HG02610 (cell line): ENCODE results near the gene EIF5A.
"Not testable (repeated sequence)": the region's sequence is repeated elsewhere in the genome, so short reads cannot be mapped to it uniquely, and the experiment has no call there.

ENCODE experiments used
- ATAC-seq: cut with Tn5 transposase; IDR thresholded peaks from one replicate; pipeline ENCODE4 v1.9.1; 2021; ENCODE audit warnings: mild to moderate bottlenecking, moderate library complexity; ENCODE audit not compliant: unreplicated experiment

The EIF5A gene

DNA sequence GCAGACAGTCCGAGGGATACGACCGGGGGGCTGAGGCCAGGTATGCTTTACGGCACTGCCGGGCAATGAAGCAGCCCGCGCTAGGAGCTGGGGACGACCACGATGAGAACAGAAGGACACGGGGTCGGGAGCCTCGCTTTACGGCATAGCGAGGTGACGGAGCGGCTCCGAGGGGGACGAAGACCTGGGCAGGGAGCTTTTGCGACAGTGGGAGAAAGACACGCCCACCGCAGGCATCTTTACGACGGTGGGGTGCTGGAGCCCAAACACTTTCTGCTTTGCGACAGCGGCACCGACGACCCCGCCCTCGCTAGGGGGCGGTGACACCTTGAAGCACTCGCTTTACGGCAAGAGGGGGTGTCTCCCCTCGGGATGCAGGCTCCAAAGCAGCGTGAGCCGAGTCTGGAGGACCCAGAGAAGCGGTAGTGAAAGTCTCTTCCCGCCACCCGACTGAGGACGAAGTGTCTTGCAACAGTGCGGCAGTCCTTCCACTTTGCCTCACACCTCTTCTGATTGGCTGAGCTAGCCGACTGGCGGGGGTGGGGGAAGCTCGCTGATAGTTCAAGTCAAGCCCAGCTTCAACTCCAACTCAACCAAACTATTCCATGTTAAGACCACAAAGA is 22.1 kb downstream of the EIF5A start:
- ATAC-seq: peak; percentile 37

DNA sequence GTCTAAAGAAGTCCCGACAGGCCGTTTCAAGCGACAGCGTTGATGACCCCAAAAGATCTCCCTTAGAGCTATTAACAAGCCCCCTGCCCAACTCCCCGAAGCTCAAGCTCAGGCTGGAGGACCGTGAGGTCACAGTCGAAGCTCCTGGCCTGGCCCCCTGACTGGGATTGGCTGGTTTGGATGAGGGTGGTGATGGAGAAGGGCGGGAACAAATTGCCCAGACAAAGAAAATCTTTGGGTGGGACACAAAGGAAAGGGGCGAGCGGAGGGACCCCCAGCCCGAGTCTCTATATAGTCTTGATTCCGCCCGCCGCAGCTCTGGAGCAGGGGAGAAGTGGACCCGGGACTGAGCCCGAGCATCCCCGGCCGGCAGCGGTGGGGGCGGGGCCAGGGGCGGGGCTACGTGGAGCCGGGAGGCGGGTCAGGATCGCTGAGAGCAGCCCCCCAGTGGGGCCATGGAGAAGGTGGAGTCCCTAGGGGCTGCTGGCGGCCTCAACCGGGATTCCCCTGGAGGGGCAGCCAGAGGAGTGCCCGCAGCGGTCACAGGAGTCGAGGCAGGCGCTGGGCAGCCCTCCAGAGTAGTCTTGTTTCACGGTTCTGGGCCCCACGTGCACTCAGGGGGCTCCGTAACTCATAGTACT is 22.7 kb downstream of the EIF5A start:
- ATAC-seq: peak; percentile 31

DNA sequence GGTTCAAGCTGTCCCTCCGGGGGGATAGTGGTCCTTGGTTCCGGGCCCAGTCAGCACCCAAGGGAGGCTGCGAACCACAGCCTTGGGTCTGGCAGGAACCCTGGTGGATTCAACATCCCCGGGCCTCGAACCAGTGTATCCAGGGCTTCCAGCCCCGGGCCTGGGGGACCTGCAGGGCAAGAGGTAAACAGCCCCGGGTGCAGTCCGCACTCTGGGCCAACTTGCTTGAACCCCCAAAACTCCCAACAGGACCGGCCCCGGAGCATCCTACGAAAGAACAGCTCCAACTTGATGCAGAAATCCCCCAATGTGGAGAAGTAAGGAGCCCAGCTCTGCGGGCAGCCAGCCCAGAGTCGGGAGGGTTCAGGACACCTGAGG is 23.2 kb downstream of the EIF5A start:
- no peak for ATAC-seq

DNA sequence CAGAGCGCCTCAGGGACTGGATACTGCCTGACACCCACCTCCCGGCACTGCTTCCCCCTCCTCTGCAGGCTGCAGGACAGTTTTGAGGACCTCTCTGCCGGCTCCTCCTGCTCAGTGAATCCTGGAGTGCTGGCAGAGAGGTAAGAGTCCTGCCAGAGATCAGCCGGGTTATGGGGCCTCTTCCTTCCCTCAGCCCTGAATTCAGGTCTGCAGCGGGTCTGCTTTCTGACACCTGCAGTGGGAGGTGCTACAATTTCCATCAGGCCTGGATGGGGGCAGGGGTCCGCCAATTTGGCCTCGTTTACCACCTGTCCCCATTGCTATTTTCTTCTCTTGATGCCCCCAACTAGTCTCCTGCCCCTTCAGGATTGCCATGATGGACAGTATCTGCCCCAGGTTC is 24.7 kb downstream of the EIF5A start:
- ATAC-seq: no peak

DNA sequence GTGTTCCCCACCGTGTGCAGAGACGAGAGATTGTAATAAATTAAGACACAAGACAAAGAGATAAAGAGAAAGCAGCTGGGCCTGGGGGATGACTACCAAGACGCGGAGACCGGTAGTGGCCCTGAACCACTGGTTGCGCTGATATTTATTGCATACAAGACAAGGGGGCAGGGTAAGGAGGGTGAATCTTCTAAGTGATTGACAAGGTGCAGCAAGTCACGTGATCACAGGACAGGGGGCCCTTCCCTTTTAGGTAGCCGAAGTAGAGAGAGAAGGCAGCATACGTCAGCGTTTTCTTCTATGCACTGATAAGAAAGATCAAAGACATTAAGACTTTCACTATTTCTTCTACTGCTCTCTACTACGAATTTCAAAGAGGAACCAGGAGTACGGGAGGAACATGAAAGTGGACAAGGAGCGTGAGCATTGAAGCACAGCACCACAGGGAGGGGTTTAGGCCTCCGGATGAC is 25.2 kb downstream of the EIF5A start:
- not testable (repeated sequence) for ATAC-seq

DNA sequence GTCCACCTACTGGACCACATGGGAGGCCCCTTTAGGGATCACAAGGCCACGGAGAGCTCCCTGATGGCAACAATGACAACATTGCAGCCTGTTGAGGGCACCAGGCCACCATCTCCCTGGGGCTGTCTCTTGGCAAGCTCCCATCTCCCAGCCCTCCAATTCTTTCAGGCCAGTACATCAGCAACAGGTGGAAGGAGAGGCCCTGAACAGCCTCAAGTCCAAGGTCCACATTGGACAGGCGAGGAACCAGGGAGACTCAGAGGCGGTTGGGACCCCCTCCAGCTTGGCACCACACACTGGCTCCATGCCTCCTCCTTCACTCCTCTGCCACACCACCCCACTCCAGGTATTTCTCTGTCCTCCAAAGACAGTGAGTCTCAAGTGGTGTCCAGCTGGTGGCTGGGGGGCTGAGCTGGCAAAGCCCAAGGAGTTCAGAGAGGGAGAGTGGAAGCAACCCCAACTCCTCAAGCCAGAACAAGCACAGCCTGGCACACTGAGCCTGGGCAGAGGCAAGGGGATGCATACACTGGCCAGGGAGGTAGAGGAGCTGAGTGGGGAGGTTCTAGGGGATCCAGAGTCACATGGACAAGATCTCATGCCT is 27.6 kb downstream of the EIF5A start:
- no peak for ATAC-seq

DNA sequence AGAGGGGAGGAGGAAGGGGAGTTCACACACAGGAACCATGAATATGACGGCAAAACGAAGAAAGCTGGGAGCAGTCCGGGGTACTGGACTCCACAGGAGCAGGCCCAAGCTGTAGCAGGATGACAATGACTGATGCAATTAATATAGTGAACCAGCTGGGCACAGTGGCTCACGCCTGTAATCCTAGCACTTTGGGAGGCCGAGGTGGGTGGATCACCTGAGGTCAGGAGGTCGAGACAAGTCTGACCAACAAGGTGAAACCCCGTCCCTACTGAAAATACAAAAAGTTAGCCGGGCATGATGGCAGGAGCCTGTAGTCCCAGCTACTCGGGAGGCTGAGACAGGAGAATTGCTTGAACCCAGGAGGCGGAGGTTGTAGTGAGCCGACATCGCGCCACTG is 28.3 kb downstream of the EIF5A start:
- not testable (repeated sequence) for ATAC-seq

DNA sequence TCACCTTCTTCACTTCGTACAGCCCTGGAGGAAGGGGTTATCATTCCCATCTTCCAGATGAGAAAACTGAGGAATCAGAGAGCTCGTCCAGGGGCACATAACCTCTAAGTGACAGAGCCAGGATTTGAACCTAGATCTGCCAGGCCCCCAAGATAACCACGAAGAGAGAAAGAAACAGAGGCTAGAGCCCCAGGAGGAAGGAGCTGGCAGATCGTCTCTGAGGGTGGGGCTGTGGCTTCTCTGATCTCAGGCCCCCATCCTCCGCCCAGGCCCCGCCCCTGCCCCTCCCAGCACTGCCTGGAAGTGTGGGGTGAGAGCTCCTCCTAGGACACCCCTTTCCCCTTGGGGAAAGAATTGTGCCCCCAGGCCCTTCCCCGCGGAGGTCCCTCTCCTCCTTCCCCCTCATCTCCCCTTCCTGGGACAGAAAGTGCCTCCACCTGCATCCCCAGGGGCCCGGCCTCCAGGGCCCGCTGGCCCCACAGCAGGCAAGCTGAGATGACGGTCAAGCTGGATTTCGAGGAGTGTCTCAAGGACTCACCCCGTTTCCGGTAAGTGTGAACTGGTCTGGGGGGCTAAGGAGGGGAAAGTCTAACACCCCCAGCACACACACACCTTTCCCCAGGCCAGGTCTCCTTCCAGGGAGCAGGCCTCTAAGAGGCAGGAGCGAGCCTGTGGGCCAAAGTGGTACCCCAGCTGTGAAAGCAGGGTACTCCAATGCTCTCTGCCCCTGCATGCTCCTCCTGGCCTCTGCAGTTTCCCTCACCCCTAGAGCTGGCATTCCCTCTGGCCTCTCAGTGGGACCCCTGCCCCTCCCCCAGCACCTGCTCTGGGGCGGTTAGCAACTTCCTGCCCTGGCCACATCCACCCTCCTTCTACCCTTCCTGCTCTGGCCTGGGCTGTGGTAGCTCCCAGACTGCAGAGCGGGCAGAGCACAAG is 29.1 kb downstream of the EIF5A start, which contains the start of gene ACAP1:
Gene ACAP1, plus strand, starts transcription at position 290 of the 936 bp plus-strand sequence. Its CDS starts 206 bp downstream, at position 496.
- ATAC-seq: peak; percentile 51

DNA sequence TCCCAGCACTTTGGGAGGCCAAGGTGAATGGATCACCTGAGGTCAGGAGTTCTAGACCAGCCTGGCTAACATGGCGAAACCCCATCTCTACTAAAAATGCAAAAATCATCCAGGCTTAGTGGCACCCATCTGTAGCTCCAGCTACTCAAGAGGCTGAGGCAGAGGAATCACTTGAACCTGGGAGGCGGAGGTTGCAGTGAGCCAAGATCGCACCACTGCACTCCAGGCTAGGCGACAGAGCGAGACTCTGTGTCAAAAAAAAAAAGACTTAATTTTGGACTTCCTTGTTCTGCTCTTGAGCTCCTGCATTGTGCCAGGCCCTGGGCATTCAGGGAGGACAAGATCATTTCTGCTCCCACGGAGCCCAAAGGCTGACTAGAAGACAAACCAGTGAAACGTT is 30.2 kb downstream of the EIF5A start:
- not testable (repeated sequence) for ATAC-seq

DNA sequence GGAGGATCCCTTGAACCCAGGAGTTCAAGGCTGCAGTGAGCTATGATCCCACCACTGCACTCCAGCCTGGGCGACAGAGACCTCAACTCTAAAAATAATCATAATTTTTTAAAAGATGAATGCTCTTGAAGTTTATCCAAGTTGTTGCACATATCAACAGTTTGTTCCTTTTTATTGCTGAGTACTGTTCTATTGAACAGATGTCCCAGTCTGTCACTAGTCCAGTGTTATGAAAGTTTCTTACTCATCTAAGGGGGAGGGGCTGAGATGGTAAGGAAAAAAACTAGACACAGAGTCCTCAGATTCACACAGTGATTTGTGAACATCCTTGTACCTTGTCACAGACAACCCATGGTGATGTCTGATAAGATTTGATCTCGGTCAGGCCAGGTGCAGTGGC is 32.8 kb downstream of the EIF5A start:
- no peak for ATAC-seq

DNA sequence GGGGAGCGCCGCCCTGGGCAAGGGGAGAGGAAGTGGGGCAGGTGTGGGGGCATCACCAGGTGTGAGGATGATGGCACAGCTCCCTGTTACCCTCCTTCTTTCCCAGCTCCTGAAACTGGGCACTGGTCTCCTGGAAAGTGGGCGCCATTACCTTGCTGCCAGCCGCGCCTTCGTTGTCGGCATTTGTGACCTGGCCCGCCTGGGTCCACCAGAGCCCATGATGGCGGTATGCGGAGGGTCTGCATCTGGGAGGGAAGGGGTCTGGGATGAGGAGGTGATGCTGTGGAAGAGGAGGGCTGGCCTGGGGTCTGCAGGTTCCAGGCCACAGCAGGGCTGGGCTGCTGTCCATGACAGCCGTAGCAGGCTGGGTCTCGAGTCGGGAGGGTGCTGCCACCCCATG is 34.4 kb downstream of the EIF5A start:
- ATAC-seq: no peak

DNA sequence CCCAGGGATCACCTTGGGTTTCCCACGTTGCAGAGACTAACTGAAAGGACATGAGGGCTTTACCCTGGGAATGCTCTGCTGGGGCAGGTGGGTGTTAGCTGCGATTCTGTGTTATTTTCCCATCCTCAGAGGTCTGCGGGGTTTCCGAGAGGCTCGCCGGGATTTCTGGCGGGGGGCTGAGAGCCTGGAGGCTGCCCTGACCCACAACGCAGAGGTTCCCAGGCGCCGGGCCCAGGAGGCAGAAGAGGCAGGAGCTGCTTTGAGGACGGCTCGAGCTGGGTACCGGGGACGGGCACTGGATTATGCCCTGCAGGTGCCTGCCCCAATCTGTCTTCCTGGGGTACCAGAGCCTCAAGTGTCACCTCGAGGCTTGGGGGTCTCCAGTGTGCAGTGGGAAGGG is 35.8 kb downstream of the EIF5A start:
- no peak for ATAC-seq

DNA sequence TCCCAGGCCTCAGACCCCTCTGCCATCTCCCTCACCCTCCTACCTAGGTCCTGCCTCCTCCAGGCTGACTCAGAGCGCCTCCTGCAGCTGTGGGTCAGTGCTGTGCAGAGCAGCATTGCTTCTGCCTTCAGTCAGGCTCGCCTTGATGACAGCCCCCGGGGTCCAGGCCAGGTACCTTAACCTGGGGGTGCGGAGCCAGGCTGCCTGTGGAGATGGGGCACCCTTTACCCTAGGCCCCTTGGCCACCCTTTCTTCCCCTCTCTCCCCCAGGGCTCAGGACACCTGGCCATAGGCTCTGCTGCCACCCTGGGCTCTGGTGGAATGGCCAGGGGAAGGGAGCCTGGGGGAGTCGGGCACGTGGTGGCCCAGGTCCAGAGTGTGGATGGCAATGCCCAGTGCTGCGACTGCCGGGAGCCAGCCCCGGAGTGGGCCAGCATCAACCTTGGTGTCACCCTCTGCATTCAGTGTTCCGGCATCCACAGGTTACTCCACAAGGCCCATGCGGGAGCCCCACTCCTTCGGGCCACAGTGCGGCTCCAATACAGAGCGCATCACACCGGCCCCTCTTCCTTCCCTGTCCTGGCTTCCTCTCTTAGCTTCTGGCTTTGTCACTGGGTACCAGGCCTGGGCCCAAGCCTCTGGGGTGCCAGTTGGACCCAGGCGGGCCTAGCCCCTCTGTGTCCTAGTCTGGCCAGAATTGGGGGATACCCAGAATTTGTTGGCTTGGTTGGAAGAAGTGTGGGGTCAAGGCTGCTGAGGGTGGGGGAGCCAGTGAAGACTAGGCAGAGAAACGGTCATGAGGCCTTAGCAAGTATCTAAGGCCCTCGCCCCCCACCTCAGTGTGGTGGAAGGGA is 39.6 kb downstream of the EIF5A start:
- ATAC-seq: no peak

DNA sequence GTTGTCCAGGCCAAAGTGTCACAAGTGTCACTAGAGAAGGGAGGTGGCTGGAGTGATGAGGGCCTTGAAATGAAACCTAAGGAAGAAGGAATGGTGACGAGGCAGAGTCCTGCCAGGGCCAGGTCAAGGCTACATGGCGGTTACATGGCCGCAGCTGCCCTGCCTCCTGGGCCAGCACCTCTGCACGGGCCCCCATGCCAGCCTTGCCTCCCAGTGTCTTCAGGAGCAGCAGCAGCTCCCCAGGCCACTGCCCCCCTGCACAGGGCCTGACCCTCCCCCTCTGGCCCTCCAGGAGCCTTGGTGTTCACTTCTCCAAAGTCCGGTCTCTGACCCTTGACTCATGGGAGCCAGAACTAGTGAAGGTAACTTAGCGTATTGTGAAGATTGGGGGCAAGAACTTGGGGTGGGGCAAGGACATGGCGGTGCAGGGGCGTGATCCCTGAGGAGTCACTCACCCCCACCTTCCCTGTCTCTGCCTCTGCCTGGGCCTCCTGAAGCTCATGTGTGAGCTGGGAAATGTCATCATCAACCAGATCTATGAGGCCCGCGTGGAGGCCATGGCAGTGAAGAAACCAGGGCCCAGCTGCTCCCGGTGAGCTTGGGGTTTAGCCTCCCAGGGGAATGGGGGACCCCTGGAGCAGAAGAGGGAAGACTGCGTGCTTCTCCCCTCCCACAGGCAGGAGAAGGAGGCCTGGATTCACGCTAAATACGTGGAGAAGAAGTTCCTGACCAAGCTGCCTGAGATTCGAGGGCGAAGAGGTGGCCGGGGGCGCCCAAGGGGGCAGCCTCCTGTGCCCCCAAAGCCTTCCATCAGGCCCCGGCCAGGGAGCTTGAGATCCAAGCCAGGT is 40.4 kb downstream of the EIF5A start:
- ATAC-seq: no peak

DNA sequence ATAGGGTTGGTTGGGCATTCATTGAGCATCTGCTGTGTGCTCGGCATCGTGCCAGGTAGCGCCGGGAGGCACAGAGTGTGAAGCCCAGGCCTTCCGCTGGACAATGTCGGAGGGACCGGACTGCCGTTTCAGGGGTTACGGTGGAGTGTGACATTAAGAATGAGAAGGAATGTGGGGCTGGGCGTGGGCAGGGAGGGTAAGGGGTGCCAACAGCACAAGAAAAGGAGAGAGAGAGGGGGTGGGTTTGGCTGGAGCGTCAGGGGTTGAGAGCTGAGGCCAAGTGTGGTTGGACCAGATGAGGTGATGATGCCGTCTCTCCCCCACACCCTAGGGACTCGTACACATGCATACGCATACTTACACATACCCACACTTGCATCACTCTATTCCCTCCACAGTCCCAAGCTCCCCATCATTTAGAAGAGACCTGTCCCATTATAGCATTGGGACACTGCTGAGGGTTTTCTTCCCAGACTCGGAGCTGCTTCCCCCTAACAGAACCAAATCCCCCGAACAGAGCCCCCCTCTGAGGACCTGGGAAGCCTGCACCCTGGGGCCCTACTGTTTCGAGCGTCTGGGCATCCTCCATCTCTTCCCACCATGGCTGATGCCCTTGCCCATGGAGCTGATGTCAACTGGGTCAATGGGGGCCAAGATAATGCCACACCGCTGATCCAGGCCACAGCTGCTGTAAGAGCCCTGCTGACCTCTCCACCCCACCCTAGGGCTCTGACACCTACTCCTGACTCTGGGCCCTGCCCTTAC is 41.2 kb downstream of the EIF5A start:
- no peak for ATAC-seq

DNA sequence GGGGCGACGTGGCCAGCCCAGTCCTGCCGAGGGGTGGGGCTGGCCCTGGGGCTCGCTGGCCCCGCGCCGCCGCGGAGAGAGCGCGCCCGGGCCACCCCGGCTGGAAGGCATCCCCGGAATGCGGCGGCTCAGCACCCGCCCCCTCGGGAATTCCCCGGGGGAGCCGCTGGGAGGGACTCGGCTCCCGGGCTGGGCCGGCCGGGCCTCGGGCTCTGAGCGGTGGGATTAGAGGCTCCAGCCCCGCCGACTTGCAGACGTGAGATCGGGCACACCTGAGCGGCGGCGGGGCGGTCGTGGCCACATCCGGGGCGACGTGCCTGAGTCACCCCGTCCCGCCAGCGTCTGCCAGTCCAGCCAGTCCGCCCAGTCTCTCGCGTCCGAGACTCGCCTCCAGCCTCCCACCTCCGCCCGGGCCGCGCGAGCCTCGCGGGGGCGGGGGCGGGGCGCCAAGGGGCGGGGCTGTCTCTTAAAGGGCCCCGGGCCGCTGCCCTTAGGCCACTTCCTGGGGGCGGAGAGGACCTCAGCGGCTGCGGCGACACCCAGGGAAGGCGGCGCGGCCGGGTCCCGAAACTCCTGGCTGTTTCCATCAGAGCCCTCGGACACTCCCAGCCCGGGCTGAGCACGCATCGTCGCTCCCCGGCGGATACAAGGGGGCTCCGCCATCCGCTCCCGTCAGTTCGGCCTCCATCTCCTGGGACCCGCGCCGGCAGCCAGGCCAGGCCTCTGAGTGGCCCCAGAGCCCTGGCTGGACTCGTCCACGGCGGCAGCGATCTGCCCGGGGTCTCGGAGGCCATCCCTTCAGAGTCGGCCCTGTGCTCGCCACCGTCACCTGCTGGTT is 44.5 kb downstream of the EIF5A start, which contains the start of gene KCTD11:
Gene KCTD11, plus strand, starts transcription at position 498 of the 838 bp plus-strand sequence.
- ATAC-seq: peak; percentile 53

DNA sequence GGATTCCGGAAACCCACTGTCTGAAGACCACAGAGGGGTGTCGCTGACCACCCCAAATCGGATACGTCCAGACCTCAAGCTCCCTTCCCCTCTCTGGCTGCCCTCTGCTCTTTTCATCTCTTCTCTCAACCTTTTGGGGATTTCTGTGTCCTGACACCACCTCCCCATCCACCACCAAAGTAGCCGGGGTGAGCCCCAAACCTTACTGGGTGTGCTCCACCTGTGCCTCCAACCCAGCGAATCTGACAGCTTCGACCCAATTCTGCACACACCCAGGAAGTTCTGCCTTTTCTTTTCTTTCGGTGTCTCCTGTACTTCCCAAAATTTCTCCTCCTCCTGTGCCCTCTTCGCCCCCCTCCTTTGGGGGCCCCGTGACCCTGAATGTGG is 45.1 kb downstream of the EIF5A start:
- ATAC-seq: no peak
